ENCODE measurements around the gene TXNIP. TPM values are rescaled to one million over a fixed set of nuclear protein-coding genes. Genes with fewer than 3 reads are reported as not detected.

TXNIP gene
- total and polyA plus RNA-seq, 2 of the 4 experiments (the other 2 are of a cell fraction), result 36.4 to 77.2 TPM

DNA sequence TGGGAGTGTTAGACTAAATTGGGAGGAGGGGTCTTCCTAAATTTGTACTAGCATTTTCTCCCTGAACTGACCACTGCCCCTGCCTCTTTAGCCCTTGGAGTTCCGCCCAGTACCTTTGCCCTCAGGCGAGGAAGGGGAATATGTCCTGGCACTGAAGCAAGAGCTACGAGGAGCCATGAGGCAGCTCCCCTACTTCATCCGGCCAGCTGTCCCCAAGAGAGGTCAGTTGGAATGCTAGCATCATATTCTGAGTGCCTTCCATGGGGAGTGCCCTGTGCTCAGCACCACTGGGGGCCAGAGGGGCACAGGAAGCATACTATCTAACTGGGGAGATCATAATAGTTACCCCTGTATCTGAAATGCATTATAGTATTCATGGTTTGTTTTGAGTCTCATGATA is 21.2 kb downstream of the TXNIP start:
- no peak overlapping the region for H2BK120ac ChIP-seq (ENCODE audit: low read depth, low read length)
- H3K79me1 ChIP-seq (ENCODE audit: low read depth in 1 of 2, low read length in 2 of 2), result peaks cover 0 to 10% of the 10 kb centered on the region in 2 experiments; a peak in 3 of 4 replicates
- ATAC-seq (ENCODE audit: low read depth), result no peak
- dilution Hi-C loops (cut with HindIII; ENCODE audit: low sequenced_read_pairs, unreplicated experiment) (no loop called here), in situ Hi-C loops (cut with MboI; ENCODE audit: low sequenced_read_pairs) (no loop called here), intact Hi-C loops (cut with micrococcal nuclease) (no loop called here)
- no peak overlapping the region for H2BK5ac ChIP-seq (ENCODE audit: low read depth, low read length, poor library complexity, severe bottlenecking)
- H3K23ac ChIP-seq (ENCODE audit: low read depth, low read length), result no peak overlapping the region
- H3K27me3 ChIP-seq (ENCODE audit: control insufficient read depth, insufficient read depth, low read length), result no peaks in the 10 kb centered on the region
- no TSS peak for BruUV-seq (replicated peaks)
- no peak overlapping the region for H2AK5ac ChIP-seq (ENCODE audit: low read depth, low read length)
- POLR2A ChIA-PET (ENCODE audit: unreplicated experiment), result no interaction called here
- H3K18ac ChIP-seq (ENCODE audit: low read depth, low read length), result no peak overlapping the region
- no peak for DNase-seq
- H4K20me1 ChIP-seq (ENCODE audit: insufficient read depth, low read length), result no peaks in the 10 kb centered on the region
- no peak overlapping the region for H3K14ac ChIP-seq (replicated peaks; ENCODE audit: low read depth, low read length)
- H3K36me3 ChIP-seq (ENCODE audit: control insufficient read depth, insufficient read depth, low read length), result no peaks in the 10 kb centered on the region
- no peak overlapping the region for H2AFZ ChIP-seq (replicated peaks; ENCODE audit: low read length, poor library complexity)
- H3K27ac ChIP-seq (ENCODE audit: insufficient read depth, low read length), result no peak overlapping the region
- H4K8ac ChIP-seq (ENCODE audit: low read depth in 2 of 2, low read length in 2 of 2), result no peak overlapping the region
- H3K56ac ChIP-seq (ENCODE audit: extremely low read depth, insufficient read depth, low read length), result no peak overlapping the region
- H2BK15ac ChIP-seq (ENCODE audit: low read depth, low read length), result no peak overlapping the region
- no peak overlapping the region for H3K4ac ChIP-seq (ENCODE audit: low read depth, low read length)
- H3K9ac ChIP-seq (ENCODE audit: low read depth, low read length), result no peak overlapping the region
- CTCF ChIA-PET, result no interaction called here
- 78% methylated on average over 4 of the region's 4 CpGs; no CpG with 5 or more reads in 1 of the 2 experiments for WGBS, 2 experiments (ENCODE audit: extremely low coverage in 2 of 2, insufficient read length in 1 of 2)
- H4K5ac ChIP-seq (ENCODE audit: low read depth, low read length), result no peak overlapping the region
- H2AK9ac ChIP-seq (replicated peaks; ENCODE audit: low read depth, low read length, poor library complexity), result no peak overlapping the region
- peaks cover 14% of the 10 kb centered on the region for H3K4me1 ChIP-seq (ENCODE audit: control insufficient read depth, insufficient read depth, low read length)
- H3K4me2 ChIP-seq (ENCODE audit: low read depth, low read length), result no peak overlapping the region
- no peak overlapping the region for H4K91ac ChIP-seq (ENCODE audit: insufficient read depth, low read depth, low read length)
- H3K9me1 ChIP-seq (ENCODE audit: insufficient read depth, low read length), result peaks cover 6% of the 10 kb centered on the region
- TF ChIP-seq POLR2A (IDR thresholded peaks at IDR 0.05; ENCODE audit: low read depth, low read length) (no peak), BHLHE40 (IDR thresholded peaks at IDR 0.05; ENCODE audit: low read depth, low read length) (no peak), MAZ (IDR thresholded peaks at IDR 0.05; ENCODE audit: borderline replicate concordance, low read depth, low read length) (no peak), RFX5 (IDR thresholded peaks at IDR 0.05; ENCODE audit: low read depth, low read length) (no peak), MXI1 (IDR thresholded peaks at IDR 0.05; ENCODE audit: borderline replicate concordance, low read depth, low read length) (no peak), USF2 (IDR thresholded peaks at IDR 0.05; ENCODE audit: low read depth, low read length) (no peak), FOS (IDR thresholded peaks at IDR 0.05; ENCODE audit: low read depth, low read length) (no peak), NFE2L2 (IDR thresholded peaks at IDR 0.05; ENCODE audit: low read depth, low read length) (no peak), CTCF (conservative IDR thresholded peaks at IDR 0.05; ENCODE audit: low read depth, low read length) (no peak), RCOR1 (IDR thresholded peaks at IDR 0.05; ENCODE audit: insufficient replicate concordance, low read length) (no peak), RAD21 (IDR thresholded peaks at IDR 0.05; ENCODE audit: low read length) (no peak), CHD1 (IDR thresholded peaks at IDR 0.05; ENCODE audit: low read depth, low read length) (no peak), ELK1 (IDR thresholded peaks at IDR 0.05; ENCODE audit: borderline replicate concordance, low read depth, low read length) (no peak), SMC3 (IDR thresholded peaks at IDR 0.05; ENCODE audit: low read depth, low read length) (no peak), CEBPB (IDR thresholded peaks at IDR 0.05; ENCODE audit: low read depth, low read length) (no peak), MAFK (IDR thresholded peaks at IDR 0.05; ENCODE audit: low read depth, low read length) (no peak)
- H3K4me3 ChIP-seq (ENCODE audit: insufficient read depth, low read depth, low read length), result no peak overlapping the region
- no peak overlapping the region for H2BK20ac ChIP-seq (ENCODE audit: low read depth, low read length)
- H3K9me3 ChIP-seq (ENCODE audit: control insufficient read depth, insufficient read depth, low read length), result no peaks in the 10 kb centered on the region
